Panc1 (cell line): ENCODE data around the gene LOXL1. TPM values are rescaled to one million over a fixed set of nuclear protein-coding genes. Genes with fewer than 3 reads are reported as not detected.

Experiments used
- ATAC-seq: fragments of 200-7000 bp; cut with Tn5 transposase; 2 replicates; pipeline ENCODE4 v1.9.1; 2020; ENCODE audit warnings: mild to moderate bottlenecking, moderate library complexity
- BruUV-seq: library from RNA; stranded (reverse); fragments of 400-500 nt; replicated peaks from 2 replicates; lab custom pipeline; 2021; lab: Mats Ljungman, UMichigan
- CTCF ChIA-PET: fragments of 300-600 bp; sonication (Branson Sonifier 250); formaldehyde crosslinking; loops from one replicate; lab custom pipeline; 2022; ENCODE audit warnings: antibody characterized with exemption; lab: Charles Lee
- POLR2A ChIA-PET: fragments of 300-600 bp; sonication (Branson Sonifier 250); formaldehyde crosslinking; loops from one replicate; lab custom pipeline; 2022; ENCODE audit warnings: antibody characterized with exemption; lab: Charles Lee
- DNase-seq: peaks from one replicate; pipeline ENCODE4 v3.0.0-alpha.2; 2010; ENCODE audit warnings: low read depth, low spot score
- H3K27ac ChIP-seq: 2 replicates; pipeline ENCODE4 v1.5.1; 2011; ENCODE audit warnings: mild to moderate bottlenecking, low read length, inconsistent platforms
- H3K27me3 ChIP-seq: fragments of 200-500 bp; sonication (Bioruptor generic); 2 replicates; pipeline ENCODE4 v1.6.0; 2014; ENCODE audit warnings: low read length, inconsistent platforms; ENCODE audit not compliant: control insufficient read depth, insufficient read depth
- H3K36me3 ChIP-seq: fragments of 200-500 bp; sonication (Bioruptor generic); 2 replicates; pipeline ENCODE4 v1.5.1; 2014; ENCODE audit warnings: inconsistent platforms, mild to moderate bottlenecking, low read length, moderate library complexity; ENCODE audit not compliant: control insufficient read depth, insufficient read depth
- H3K4me1 ChIP-seq: 2 replicates; pipeline ENCODE4 v1.5.1; 2011; ENCODE audit warnings: inconsistent platforms, mild to moderate bottlenecking, low read length, moderate library complexity; ENCODE audit not compliant: control insufficient read depth, insufficient read depth
- H3K4me3 ChIP-seq, 2 experiments: 2 replicates each; pipeline ENCODE4 v1.5.1; 2011 to 2012; ENCODE audit warnings: low read depth in 2 of 2, low read length in 2 of 2, mild to moderate bottlenecking in 2 of 2, inconsistent platforms in 1 of 2, moderate library complexity in 1 of 2
- H3K9me3 ChIP-seq: fragments of 200-500 bp; sonication (Bioruptor generic); 2 replicates; pipeline ENCODE4 v1.5.1; 2014; ENCODE audit warnings: low read depth, mild to moderate bottlenecking, inconsistent platforms, low read length, moderate library complexity; ENCODE audit not compliant: control insufficient read depth, insufficient read depth
- POLR2AphosphoS5 ChIP-seq: IDR thresholded peaks from 2 replicates; pipeline ENCODE4 v1.6.1; 2012; ENCODE audit warnings: mild to moderate bottlenecking, low read depth, low read length, moderate library complexity
- REST ChIP-seq, 2 experiments: IDR thresholded peaks; 2 replicates each; pipeline ENCODE4 v1.6.1; 2011 to 2012; ENCODE audit warnings: low read depth in 2 of 2, control low read depth in 1 of 2, low read length in 1 of 2, mild to moderate bottlenecking in 1 of 2, moderate library complexity in 1 of 2; ENCODE audit not compliant: insufficient read depth in 1 of 2
- SIN3A ChIP-seq: IDR thresholded peaks from 2 replicates; pipeline ENCODE4 v1.6.1; 2012; ENCODE audit warnings: low read depth, mild to moderate bottlenecking, low read length, moderate library complexity, borderline replicate concordance; ENCODE audit not compliant: insufficient read depth
- TCF7L2 ChIP-seq: IDR thresholded peaks from 2 replicates; pipeline ENCODE4 v1.6.1; 2011; ENCODE audit warnings: mild to moderate bottlenecking, low read depth, low read length, inconsistent platforms
- in situ Hi-C: cut with HindIII; loops from 2 replicates; pipeline ENCODE4 v1.10.0; 2016; ENCODE audit warnings: low sequenced_read_pairs, low pct_unique_long_range_greater_than_20kb
- intact Hi-C: fragments of 100-400 bp; cut with micrococcal nuclease; formaldehyde crosslinking; loops from one replicate; pipeline ENCODE4 v1.10.0; 2022; ENCODE audit not compliant: unreplicated experiment
- total RNA-seq: library from RNA; stranded (reverse); gene quantifications from one replicate; pipeline ENCODE4 v1.2.1, GENCODE V29; 2021; ENCODE audit not compliant: unreplicated experiment
- TF ChIP-seq, protein P1 (sequence below): fragments of 450-650 bp; IDR thresholded peaks from 2 replicates; pipeline ENCODE4 v1.5.1; 2017; ENCODE audit warnings: mild to moderate bottlenecking

Gene LOXL1
- total RNA-seq, 1 experiment from 2014 or later: 18.6 TPM

DNA sequence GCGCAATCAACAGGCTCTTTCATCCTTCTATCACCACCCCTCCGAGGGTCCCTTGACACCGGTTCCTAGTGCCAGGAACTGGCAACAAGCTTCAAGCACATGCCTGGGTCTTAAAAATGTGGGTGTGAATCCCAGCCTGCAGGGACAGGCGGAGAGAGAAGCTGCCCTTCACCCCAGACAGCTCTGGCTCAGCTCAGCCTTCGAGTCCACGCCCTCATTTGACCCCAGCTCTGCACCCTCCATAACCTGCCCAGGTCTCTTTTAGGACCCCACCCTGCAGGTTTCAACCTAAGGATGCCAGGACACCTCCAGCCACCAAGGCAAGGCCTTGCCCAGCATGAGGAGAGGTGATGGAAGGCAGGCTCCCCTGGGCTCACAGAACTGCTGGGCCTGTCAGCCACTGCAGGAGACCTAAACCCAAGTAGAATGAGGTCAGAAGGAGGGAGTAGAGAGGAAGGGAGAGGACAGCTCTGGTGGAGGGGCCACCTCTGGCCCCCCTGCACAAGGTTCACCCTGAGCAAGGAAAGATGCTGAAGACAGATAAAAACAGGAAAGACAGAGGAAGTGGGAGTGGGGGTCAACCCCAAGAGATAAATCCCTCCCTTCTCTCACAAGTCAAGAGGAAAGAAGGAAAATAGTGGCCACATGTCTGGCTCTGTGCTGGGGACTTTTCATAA, 2.6 kb upstream of the LOXL1 start:
- DNase-seq (no peak), ATAC-seq (no peak)
- Histone ChIP-seq H3K4me1 (peaks cover 27% of the 10 kb centered on the region), H3K4me3 (no peak overlapping the region), H3K27ac (peak overlapping the region; percentile 9; the same call in 1 of the 2 replicates), H3K36me3 (no peaks in the 10 kb centered on the region), H3K9me3 (no peaks in the 10 kb centered on the region), H3K27me3 (no peaks in the 10 kb centered on the region)
- BruUV-seq: no TSS peak
- in situ Hi-C loops (no loop called here), intact Hi-C loops (no loop called here)
- CTCF ChIA-PET: interaction anchor here (1.1 kb wide), 1 partner anchor 50 kb away, joined by 3 read pairs; the partner anchor contains the start of gene TBC1D21
- TF ChIP-seq, protein P1, sequence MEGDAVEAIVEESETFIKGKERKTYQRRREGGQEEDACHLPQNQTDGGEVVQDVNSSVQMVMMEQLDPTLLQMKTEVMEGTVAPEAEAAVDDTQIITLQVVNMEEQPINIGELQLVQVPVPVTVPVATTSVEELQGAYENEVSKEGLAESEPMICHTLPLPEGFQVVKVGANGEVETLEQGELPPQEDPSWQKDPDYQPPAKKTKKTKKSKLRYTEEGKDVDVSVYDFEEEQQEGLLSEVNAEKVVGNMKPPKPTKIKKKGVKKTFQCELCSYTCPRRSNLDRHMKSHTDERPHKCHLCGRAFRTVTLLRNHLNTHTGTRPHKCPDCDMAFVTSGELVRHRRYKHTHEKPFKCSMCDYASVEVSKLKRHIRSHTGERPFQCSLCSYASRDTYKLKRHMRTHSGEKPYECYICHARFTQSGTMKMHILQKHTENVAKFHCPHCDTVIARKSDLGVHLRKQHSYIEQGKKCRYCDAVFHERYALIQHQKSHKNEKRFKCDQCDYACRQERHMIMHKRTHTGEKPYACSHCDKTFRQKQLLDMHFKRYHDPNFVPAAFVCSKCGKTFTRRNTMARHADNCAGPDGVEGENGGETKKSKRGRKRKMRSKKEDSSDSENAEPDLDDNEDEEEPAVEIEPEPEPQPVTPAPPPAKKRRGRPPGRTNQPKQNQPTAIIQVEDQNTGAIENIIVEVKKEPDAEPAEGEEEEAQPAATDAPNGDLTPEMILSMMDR: no peak
- POLR2A ChIA-PET: no interaction called here

DNA sequence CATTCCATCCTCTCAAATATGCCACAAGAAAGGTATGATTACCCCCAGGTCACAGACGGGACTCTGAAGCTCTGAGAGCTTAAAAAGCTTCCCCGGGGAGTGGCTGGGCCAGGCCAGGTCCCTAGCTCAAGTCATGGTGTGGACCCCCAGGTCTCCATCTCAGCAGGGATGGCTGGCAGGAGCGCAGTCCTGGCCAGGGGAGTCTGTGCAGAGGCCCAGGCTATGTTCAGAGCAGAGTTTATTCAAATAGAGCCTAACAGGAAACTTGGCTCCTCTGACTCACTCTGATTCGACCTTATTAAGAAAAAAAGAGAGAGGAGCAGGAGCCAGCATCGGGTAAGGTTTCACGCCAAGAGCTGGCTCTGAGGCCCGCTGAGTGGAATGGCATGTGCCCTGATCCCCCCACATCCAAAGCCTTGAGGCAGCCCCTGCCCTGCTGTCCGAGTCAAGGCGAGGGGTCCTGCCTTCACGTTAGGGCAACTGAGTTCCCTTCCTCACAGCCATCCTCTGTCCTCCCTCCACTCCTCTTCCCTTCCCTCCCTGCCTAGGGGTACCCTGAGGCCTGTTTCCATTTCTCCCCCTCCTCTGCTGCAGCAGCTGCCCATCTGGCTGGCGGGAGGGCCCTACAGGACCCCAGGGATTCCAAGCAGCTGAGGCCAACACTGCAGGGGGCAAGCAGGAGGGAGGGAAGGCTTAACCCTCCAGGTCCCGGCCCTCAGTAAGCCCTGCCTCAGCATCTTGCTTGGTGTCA, 1.9 kb upstream of the LOXL1 start:
- Histone ChIP-seq H3K4me1 (peaks cover 27% of the 10 kb centered on the region), H3K9me3 (no peaks in the 10 kb centered on the region), H3K4me3 (no peak overlapping the region), H3K36me3 (no peaks in the 10 kb centered on the region), H3K27me3 (no peaks in the 10 kb centered on the region), H3K27ac (peak overlapping the region; percentile 51)
- CTCF ChIA-PET: no interaction called here
- ATAC-seq: peak; percentile 18
- no peak for DNase-seq
- BruUV-seq: no TSS peak
- in situ Hi-C loops: no loop called here
- TF ChIP-seq POLR2AphosphoS5 (no peak), TCF7L2 (no peak), SIN3A (no peak), REST (IDR thresholded peaks at IDR 0.05; ENCODE audit: insufficient read depth in 1 of 2, low read depth in 2 of 2, low read length in 1 of 2) (no peak)
- TF ChIP-seq, protein P1: no peak
- intact Hi-C loops: no loop called here
- POLR2A ChIA-PET: no interaction called here
